Kasumi-1 (cell line): ENCODE results near the gene RPS6KA1.
A peak's percentile ranks its signal among the peaks of the same experiment; 100 is the strongest.
"Not testable (repeated sequence)": the region's sequence is repeated elsewhere in the genome, so short reads cannot be mapped to it uniquely, and the experiment has no call there.

ENCODE experiments used
- DNase-seq, 2 experiments: peaks; one replicate each; lab custom pipeline; 2025; lab: John Stamatoyannopoulos, UW

RPS6KA1 gene

DNA sequence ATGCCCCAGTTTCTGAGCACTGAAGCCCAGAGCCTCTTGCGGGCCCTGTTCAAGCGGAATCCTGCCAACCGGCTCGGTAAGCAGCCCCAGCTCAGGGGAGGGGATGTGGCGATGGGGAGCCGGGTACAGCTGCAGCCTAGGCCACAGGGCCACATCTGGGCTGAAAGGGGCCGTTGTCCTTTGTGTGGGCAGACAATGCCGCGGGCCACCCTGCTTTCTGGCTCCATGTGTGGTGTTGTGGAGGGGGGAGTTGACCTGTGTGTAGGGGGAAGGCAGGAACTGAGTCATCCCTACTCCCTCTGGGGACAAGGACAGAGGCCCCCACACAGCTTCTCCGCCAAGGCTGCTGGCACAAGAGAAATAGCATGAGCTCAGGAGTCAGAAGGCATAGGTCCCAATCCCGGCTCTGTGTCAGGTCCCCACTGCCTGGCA, 26.0 kb downstream of the RPS6KA1 start:
- DNase-seq = peak; percentile 69 to 73

DNA sequence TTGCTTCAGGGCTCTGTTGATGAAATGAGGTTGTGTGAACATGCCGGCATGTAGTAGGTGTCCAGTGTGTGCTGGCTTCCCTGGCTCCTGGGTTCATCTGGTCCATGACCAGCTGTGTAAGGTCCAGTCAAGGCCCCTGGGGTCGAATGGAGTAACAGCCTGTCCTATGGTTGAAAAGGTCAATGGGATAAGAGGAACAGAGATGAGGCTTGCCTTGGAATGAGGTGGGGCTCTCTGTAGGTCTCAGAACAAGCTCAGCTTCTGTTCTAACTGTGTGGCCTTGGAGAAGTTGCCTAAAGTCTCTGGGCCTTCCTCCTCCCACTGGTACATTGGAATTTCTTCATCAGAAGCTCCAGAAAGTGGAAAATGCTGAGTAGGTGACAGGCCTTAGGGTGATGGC, 26.6 kb downstream of the RPS6KA1 start:
- no peak for DNase-seq

DNA sequence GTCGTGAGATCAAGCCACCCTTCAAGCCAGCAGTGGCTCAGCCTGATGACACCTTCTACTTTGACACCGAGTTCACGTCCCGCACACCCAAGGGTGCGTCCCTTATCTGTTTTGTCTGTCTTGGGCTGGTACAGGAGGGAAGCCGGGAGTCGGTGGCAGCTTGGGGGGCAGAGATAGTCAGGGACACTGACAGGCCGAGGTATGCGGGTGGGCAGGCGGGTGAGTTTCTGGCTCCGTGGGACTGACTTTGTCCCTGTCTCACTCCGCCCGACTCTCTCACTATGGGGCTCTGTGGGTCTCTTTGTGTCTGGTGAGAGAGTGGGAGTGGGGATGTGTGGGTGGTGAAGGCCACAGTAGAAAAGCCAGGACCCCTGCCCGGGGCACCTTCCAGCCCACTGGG, 27.4 kb downstream of the RPS6KA1 start:
- no peak for DNase-seq

GRCh38 chr1:26558685-26559048, 29.1 kb downstream of the RPS6KA1 start:
- no peak for DNase-seq

GRCh38 chr1:26560403-26560780, 30.8 kb downstream of the RPS6KA1 start:
- no peak for DNase-seq

DNA sequence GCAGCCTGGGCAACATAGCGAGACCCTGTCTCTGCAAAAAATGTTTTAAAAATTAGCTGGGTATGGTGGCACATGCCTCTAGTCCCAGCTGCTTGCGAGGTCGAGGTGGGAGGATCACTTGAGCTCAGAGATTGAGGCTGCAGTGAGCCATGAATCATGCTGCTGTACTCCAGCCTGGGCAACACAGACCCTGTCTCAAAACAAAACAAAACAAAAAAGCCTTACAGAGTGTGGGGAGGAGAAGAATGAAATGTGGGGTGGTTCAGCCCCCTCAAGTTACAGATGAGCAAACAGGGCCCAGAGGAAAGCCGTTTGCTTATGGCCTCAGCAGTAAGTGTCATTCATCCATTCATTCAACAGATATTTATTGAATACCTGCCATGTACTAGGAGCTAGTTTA, 40.7 kb downstream of the RPS6KA1 start:
- no peak for DNase-seq

GRCh38 chr1:26571381-26571780, 41.8 kb downstream of the RPS6KA1 start:
- DNase-seq = no peak

GRCh38 chr1:26574018-26574417, 44.5 kb downstream of the RPS6KA1 start:
- no peak for DNase-seq

DNA sequence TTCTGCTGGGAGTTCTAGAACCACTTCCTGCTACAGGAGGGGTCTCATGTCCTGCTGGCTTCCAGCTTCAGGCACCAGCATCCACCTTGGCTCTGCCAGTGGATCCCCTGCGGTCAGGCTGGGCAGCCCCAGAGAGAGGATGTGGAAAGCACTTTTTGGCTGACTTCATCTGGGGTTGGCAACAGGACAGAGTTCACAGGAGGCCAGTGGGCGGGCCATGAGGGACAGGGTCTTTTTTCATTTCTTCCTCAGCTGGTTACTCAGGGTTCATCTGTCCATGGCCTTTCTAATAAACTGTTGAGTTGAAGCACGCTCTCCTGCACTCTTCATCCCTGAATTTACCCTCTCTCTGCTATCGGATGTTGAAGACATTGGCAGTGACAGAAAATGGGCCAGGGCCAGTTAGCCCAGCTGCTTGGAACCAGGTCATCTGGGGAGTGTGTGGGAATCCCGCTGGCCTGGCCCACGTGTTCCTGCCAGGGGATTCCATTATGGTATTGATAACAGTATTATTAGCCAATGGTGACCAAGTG, 45.2 kb downstream of the RPS6KA1 start:
- DNase-seq = no peak

- DNase-seq = no peak
These were observed 45.8 kb downstream of the RPS6KA1 start for GRCh38 chr1:26575348-26575747.

DNA sequence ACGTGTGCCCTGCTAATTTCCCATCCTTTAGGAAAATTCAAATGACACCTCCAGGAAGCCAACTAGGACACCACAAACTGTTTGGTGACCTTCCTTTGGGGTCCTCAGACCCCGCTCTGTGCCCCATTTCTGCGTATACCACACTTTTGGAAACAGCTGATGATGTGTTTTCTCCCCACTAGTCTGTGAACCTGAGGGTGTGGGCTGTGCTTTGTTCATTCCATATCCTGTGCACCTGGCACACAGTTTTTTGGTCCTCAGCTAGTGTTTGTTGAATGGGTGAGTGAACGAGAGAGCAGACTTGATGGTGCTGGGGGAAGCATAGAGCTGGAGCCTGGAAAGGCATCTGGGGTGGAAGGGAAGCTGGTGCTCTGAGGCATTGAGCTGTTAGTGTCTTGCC, 48.6 kb downstream of the RPS6KA1 start:
- DNase-seq = no peak

GRCh38 chr1:26579681-26580111, 50.1 kb downstream of the RPS6KA1 start:
- DNase-seq = no peak

DNA sequence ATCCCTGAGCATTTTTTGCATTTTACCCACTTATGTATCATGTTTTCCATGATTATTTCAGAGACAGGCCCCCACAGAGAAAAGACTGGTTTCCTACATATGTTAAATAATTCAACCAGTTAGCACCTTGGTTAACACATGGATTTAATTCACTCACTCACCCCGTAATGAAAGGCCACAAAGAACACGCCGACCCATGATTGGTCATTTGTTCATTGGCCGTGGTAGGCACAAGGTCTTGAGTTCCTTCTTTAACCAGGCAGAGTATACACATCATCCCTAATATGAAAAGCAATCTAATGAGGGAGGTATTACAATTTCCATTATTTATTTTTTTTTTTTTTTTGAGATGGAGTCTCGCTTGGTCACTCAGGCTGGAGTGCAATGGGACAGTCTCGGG, 50.6 kb downstream of the RPS6KA1 start:
- no peak for DNase-seq

DNA sequence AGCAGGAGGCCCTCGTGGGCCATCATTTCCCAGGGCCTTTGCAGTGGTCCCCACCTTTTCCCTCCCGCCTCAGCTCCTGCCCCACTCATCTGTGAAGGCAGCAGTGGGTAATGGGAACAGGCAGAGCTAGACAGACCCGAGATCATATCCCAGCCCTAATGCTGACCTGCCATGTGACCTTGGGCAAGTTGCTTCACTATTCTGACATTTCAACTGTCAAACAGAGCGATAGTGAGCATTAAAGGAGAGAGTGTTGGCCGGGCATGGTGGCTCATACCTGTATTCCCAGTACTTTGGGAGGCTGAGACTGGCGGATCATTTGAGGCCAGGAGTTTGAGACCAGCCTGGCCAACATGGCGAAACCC, 51.7 kb downstream of the RPS6KA1 start:
- DNase-seq = no peak

DNA sequence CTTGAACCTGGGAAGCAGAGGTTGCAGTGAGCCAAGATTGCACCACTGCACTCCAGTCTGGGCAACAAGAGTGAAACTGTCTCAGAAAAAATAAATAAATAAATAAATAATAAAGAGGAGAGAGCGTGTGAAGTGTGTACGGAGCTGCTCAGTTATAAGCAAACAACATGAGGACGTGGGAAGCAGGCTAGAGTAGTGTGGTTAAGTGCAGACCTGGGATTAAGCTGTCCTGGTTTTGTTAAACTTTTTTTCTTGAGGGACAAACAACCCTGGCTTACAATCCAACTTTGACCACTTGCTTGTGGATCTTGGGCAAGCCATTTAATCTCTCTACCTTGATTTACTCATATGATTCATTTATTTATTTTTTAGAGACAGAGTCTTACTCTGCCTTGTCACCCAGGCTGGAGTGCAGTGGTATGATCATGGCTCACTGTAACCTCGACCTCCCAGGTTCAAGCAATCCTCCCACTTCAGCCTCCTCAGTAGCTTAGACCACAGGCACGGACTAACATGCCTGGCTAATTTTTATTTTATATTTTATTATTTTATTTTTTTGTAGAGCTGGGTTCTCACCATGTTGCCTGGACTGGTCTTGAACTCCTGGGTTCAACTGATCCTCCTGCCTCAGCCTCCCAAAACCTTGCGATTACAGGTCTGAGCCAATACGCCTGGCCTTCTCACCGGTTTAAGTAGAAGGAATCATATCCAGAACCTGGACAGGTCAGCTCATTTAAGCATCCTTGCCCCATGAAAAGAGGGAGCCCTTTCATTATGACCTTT, 52.7 kb downstream of the RPS6KA1 start:
- no peak for DNase-seq

DNA sequence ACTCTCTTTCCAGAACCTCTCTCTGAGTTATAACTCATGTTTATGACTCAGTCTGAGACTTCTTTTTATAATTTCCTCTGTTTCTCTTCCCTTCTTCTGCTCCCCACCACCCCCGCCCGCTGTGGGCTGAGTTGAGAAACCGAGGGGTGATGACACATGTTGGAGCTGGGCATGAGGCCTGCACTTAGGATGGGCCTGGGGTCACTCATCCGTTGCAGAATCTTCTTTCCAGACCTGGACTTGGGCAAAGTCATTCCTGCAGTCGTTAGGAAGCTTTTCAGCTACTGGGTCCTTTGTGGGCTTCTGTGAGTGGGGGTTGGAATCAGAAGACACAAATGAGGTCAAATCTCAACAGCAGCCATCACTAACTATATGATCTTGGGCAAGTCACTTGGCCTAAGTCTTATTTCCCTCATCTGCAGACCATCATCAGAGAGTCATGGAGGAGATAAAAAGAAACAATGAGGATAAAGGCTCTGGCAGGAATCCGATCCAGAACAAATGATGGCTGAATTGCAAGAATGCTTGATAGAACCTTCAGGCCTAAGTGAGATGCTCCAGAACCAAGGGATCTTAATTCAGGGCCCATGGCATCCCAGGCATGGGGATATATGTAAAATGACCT, 53.4 kb downstream of the RPS6KA1 start:
- DNase-seq = no peak

DNA sequence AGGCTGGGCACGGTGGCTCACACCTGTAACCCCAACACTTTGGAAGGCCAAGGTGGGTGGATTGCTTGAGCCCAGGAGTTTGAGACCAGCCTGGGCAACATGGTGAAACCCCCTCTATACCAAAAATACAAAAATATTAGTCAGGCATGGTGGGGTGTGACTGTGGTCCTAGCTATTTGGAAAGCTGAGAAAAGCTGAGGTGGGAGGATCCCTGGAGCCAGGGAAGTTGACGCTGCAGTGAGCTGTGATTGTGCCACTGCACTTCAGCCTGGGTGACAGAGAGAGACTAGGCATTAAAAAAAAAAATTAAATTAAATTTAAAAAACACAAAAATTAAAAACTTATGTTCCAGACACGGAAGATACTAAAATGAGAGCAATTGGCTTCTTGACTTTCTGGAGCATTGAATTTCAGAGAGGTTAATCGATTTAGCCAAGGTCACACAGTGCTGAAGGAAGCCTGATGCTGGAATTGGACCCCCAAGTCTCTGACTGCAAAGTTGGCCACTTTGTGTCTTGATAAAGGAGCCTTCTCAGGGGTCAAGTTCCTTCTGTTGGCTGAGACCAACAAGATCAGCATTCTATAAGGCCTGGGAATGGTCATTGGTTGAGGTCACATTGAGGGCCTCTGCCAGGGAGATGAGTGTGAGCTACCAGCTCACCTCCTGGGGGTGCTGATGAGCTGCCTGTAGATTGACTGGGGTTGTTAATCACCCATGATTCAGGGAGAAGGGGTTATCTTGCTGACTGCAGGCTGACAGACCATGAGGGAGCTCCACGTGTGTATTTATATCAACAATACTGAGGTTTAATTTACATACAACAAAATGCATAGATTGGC, 54.3 kb downstream of the RPS6KA1 start:
- DNase-seq = peak; percentile 4 to 31

- not testable (repeated sequence) for DNase-seq
These were observed 55.0 kb downstream of the RPS6KA1 start for GRCh38 chr1:26584588-26584987.

- DNase-seq = no peak
These were observed 55.9 kb downstream of the RPS6KA1 start for GRCh38 chr1:26585471-26585870.

GRCh38 chr1:26593385-26593784, 63.8 kb downstream of the RPS6KA1 start:
- no peak for DNase-seq

DNA sequence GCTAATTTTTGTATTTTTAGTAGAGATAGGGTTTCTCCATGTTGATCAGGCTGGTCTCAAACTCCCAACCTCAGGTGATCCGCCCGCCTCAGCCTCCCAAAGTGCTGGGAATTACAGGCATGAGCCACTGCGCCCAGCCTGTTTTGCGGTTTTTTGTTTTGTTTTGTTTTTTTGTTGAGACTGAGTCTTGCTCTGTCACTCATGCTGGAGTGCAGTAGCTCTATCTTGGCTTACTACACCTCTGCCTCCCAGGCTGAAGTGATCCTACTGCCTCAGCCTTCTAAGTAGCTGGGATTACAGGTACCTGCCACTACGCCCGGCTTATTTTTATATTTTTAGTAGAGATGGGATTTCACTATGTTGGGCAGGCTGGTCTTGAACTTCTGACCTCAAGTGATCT, 65.0 kb downstream of the RPS6KA1 start:
- not testable (repeated sequence) for DNase-seq

DNA sequence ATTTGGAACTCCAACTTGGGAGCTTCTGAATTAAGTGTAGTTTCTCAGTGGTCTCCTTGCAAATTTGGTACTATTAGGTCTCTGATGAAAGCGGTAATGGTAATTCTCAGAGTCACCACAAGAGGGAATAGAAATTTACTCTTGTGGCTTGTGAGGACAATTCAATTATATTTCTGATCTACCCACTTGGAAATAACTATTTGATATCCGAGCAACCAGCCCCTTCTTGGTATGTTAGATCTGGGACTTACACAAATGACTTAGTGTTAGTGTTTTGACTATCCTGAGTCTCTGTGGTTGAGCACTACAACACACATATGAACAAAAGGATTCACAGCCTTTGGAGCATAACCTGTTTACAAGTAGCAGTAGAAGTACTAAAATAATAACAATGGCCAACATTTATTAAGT, 68.1 kb downstream of the RPS6KA1 start:
- peak; percentile 74 to 78 for DNase-seq

DNA sequence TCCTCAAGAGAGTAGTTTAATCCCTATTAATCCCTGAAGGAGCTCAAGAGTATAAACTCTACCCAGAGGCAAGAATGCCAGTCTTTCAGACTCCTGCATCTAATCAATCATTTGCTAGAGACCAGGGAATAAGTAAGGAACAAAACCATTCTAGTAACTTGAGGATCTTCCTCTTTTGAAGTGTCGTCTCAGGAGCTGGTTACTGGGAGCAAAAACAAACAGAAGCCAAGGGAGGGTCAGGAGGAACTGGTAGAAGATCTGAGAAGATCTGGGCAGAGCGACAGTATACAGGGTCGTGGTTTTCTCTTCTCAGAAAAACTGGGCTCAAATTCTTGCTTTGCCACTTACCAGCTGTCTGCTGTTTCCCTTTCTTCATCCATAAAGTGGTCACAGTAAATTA, 69.3 kb downstream of the RPS6KA1 start:
- peak; percentile 78 to 81 for DNase-seq
